Activated CD4-positive, alpha-beta T cell treated with anti-CD3 and anti-CD28 coated beads, Interleukin-2, amount 10 ng/mL, durations not matched to agents 24 days and 14 days (primary cell): ENCODE results near the gene ZNF565. TPM values are rescaled to one million over a fixed set of nuclear protein-coding genes. Genes with fewer than 3 reads are reported as not detected.
A peak's percentile ranks its signal among the peaks of the same experiment; 100 is the strongest.

Source experiments
- DNase-seq: peaks from one replicate; pipeline ENCODE4 v3.0.0; 2022
- H3K27ac Mint-ChIP-seq: one replicate; pipeline ENCODE4 v1.8.0; 2022; ENCODE audit warnings: mild to moderate bottlenecking, mixed read lengths
- H3K27me3 Mint-ChIP-seq: one replicate; pipeline ENCODE4 v1.8.0; 2022; ENCODE audit warnings: mixed read lengths
- H3K36me3 Mint-ChIP-seq: one replicate; pipeline ENCODE4 v1.8.0; 2022; ENCODE audit warnings: low read depth, mild to moderate bottlenecking, mixed read lengths
- H3K4me1 Mint-ChIP-seq: one replicate; pipeline ENCODE4 v1.8.0; 2021; ENCODE audit warnings: mixed read lengths
- H3K4me3 Mint-ChIP-seq: one replicate; pipeline ENCODE4 v1.8.0; 2022; ENCODE audit warnings: mild to moderate bottlenecking, moderate library complexity, mixed read lengths
- H3K9me3 Mint-ChIP-seq: one replicate; pipeline ENCODE4 v1.8.0; 2021; ENCODE audit warnings: mixed read lengths
- intact Hi-C: fragments of 100-400 bp; cut with micrococcal nuclease; formaldehyde crosslinking; loops from one replicate; pipeline ENCODE4 v1.15.1; 2023
- total RNA-seq: library from RNA; stranded (reverse); gene quantifications from 2 replicates; pipeline ENCODE4 v1.2.3, GENCODE V29; 2022

The ZNF565 gene
- 1.6 and 2.2 TPM in 2 replicates for total RNA-seq

GRCh38 chr19:36214386-36215275 is at the start of gene ZNF565, which contains the start of gene ZNF146:
TSS of gene ZNF565 (minus strand) at chr19:36214665. CDS start at chr19:36201985, 12,680 bp downstream.
TSS of gene ZNF146 (plus strand) at chr19:36215106. CDS start at chr19:36236441, 21,335 bp downstream.
- Mint-ChIP-seq H3K9me3 (peaks cover 6% of the 10 kb centered on the region), H3K27ac (no peak within 1 kb of the TSS), H3K27me3 (no peaks in the 10 kb centered on the region), H3K36me3 (peaks cover 28% of the 10 kb centered on the region), H3K4me3 (no peak within 1 kb of the TSS), H3K4me1 (peaks cover 5% of the 10 kb centered on the region)
- intact Hi-C loops, result loop anchor here (1.0 to 10.0 kb wide), 17 partner anchors 74 to 1560 kb away; partner anchors contain the start of genes CAPNS1, TBCB, ZFP14 and ZNF260
- peak; percentile 99 for DNase-seq

DNA sequence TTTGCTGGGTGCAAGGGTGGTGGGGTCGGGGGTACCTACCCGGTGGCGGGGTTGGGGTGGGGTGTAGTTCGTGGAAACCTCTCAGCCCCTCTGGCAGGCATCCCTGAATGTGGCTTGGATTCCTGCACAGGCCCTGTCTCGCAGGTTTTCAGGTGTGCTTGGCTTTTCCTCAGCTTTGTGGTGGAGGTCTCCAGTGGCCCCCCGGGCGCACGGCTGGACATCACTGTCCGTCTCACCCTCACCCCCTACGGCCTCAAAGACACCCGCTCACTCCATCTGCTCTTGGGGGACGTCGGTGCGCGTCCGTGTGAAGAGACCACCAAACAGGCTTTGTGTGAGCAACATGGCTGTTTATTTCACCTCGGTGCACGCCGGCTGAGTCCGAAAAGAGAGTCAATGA is 44.7 kb upstream of the ZNF565 start:
- no peak overlapping the region for H3K27ac Mint-ChIP-seq
- no peak for DNase-seq
- peaks cover 21% of the 10 kb centered on the region for H3K9me3 Mint-ChIP-seq
- intact Hi-C loops, result no loop called here
- no peaks in the 10 kb centered on the region for H3K27me3 Mint-ChIP-seq
- H3K36me3 Mint-ChIP-seq, result peaks cover 5% of the 10 kb centered on the region
- H3K4me1 Mint-ChIP-seq, result no peaks in the 10 kb centered on the region
- H3K4me3 Mint-ChIP-seq, result no peak overlapping the region

- intact Hi-C loops, result no loop called here
- Mint-ChIP-seq H3K36me3 (peaks cover 4% of the 10 kb centered on the region), H3K4me3 (peak overlapping the region; percentile 11), H3K27me3 (no peaks in the 10 kb centered on the region), H3K4me1 (no peaks in the 10 kb centered on the region), H3K27ac (no peak overlapping the region), H3K9me3 (peaks cover 18% of the 10 kb centered on the region)
- no peak for DNase-seq
These were observed 43.8 kb upstream of the ZNF565 start for GRCh38 chr19:36258028-36258875.

DNA sequence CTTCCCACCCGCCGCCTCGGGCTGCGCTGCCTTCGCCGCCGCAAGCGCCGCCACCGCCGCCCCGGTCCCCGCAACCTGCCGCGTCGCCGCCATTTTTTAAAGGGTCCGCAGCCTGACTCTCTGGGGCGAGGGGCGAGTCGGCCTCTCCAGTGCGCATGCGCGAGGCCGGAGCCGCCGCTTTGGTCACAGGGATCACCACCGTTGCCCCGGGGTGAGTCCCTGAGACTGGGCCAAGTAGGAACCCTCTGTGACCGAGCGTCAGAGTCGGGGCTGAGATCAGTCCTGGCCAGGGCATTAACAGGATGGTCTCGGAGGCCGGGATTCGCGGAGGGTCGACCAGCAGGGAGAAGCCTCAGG is 43.0 kb upstream of the ZNF565 start:
- Mint-ChIP-seq H3K9me3 (peaks cover 15% of the 10 kb centered on the region), H3K27me3 (no peaks in the 10 kb centered on the region), H3K27ac (no peak overlapping the region), H3K4me1 (no peaks in the 10 kb centered on the region), H3K36me3 (peaks cover 3% of the 10 kb centered on the region), H3K4me3 (peak overlapping the region; percentile 23)
- intact Hi-C loops, result no loop called here
- DNase-seq, result no peak

- Mint-ChIP-seq H3K36me3 (peaks cover 3% of the 10 kb centered on the region), H3K9me3 (peaks cover 15% of the 10 kb centered on the region), H3K4me3 (no peak overlapping the region), H3K27me3 (no peaks in the 10 kb centered on the region), H3K27ac (no peak overlapping the region), H3K4me1 (no peaks in the 10 kb centered on the region)
- intact Hi-C loops, result no loop called here
- DNase-seq, result no peak
These were observed 42.5 kb upstream of the ZNF565 start for GRCh38 chr19:36256853-36257519.

DNA sequence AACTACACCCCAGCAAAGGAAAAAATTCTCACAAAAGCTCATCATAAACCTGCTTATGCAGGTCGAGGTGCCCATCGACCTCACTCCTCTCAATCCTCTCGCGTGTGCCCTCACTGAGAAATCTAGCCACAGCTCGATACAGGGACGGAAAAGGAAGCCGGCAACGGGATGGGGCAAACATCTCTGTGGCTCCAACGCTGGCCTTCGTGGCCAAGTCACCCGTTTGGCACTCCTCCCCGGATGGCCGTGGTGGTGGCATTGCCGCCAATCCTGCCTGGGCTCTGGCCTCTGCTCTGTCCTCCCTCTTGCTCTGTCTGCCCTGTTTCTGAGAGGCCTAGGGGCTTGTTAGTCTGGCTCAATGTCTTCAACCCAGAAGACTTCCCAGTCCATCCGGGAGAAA is 41.6 kb upstream of the ZNF565 start:
- intact Hi-C loops, result no loop called here
- H3K4me3 Mint-ChIP-seq, result no peak overlapping the region
- H3K36me3 Mint-ChIP-seq, result peaks cover 3% of the 10 kb centered on the region
- no peaks in the 10 kb centered on the region for H3K4me1 Mint-ChIP-seq
- no peak overlapping the region for H3K27ac Mint-ChIP-seq
- DNase-seq, result no peak
- H3K27me3 Mint-ChIP-seq, result no peaks in the 10 kb centered on the region
- peaks cover 15% of the 10 kb centered on the region for H3K9me3 Mint-ChIP-seq

DNA sequence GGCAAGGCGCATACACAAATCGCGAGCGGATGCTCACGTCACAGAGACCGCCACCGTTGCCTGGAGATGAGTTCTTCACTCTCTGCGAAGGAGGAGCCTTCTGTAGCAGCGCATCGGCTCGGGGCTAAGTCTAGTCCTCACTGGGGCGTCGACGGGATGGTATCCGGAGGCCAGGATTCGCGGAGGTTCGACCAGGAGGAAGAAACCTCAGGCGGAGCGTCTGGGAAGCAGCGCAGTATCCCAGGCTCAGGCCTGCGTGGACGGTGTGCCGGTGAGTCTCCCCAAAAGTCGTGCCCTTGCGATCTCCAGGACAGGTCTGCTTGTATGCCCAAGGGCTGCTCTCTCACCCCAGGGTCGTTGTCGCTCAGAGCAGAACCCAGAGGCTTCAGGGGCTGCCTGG is 40.9 kb upstream of the ZNF565 start:
- Mint-ChIP-seq H3K4me3 (no peak overlapping the region), H3K27ac (no peak overlapping the region), H3K27me3 (no peaks in the 10 kb centered on the region), H3K9me3 (peaks cover 15% of the 10 kb centered on the region), H3K36me3 (peaks cover 3% of the 10 kb centered on the region), H3K4me1 (no peaks in the 10 kb centered on the region)
- no peak for DNase-seq
- intact Hi-C loops, result no loop called here

DNA sequence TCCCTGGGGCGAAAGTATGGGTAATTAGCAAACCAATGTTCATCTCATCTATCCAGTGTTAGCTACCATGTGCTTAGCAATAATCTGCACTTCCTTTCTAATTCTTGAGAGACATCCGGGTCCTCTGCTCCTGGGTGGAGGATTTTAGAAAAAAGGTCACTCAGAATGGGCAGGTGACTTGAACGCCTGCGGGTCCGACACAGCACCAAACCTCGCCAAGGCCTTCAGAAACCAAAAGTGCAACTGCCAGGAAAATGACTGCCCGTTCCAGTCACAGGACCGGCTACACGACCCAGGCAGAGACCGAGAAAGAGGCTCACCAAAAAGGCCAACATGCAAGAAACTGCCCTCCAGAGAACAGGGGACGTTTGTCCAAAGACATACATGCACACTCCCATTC is 40.4 kb upstream of the ZNF565 start:
- Mint-ChIP-seq H3K36me3 (peaks cover 3% of the 10 kb centered on the region), H3K9me3 (peaks cover 15% of the 10 kb centered on the region), H3K27ac (no peak overlapping the region), H3K27me3 (no peaks in the 10 kb centered on the region), H3K4me1 (no peaks in the 10 kb centered on the region), H3K4me3 (no peak overlapping the region)
- intact Hi-C loops, result no loop called here
- no peak for DNase-seq

- Mint-ChIP-seq H3K27ac (no peak overlapping the region), H3K4me3 (no peak overlapping the region), H3K4me1 (no peaks in the 10 kb centered on the region), H3K27me3 (no peaks in the 10 kb centered on the region), H3K36me3 (no peaks in the 10 kb centered on the region), H3K9me3 (peaks cover 21% of the 10 kb centered on the region)
- intact Hi-C loops, result no loop called here
- no peak for DNase-seq
These were observed 37.6 kb upstream of the ZNF565 start for GRCh38 chr19:36252047-36252446.

DNA sequence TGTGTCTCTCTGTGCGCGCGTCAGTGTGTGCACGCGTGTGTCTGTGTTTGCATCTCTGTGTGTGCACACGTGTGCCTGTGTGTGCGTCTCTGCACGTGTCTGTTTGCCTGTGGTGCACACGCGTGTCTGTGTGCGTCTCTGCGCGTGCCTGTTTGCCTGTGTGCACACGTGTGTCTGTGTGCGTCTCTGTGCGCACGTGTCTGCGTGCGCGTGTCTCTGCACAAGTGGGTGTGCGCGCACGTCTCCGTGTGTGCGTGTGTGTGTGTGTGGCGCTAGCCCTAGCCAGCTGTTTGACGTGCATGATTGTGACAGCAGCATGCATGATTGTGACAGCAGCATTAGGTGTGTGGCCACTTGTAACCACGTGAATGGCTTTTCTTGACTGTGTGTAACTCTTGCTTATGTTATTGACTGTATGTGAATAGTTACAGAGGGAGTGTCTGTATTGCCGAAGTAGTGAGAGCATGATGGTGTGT is 31.6 kb upstream of the ZNF565 start:
- Mint-ChIP-seq H3K27me3 (peaks cover 4% of the 10 kb centered on the region), H3K36me3 (peaks cover 12% of the 10 kb centered on the region), H3K4me3 (peak overlapping the region; percentile 35), H3K27ac (no peak overlapping the region), H3K4me1 (no peaks in the 10 kb centered on the region), H3K9me3 (peaks cover 25% of the 10 kb centered on the region)
- DNase-seq, result no peak
- intact Hi-C loops, result no loop called here

GRCh38 chr19:36245210-36246005 is 30.9 kb upstream of the ZNF565 start:
- H3K9me3 Mint-ChIP-seq, result peaks cover 25% of the 10 kb centered on the region
- no peaks in the 10 kb centered on the region for H3K4me1 Mint-ChIP-seq
- H3K4me3 Mint-ChIP-seq, result no peak overlapping the region

GRCh38 chr19:36244066-36244465 is 29.6 kb upstream of the ZNF565 start:
- Mint-ChIP-seq H3K27ac (no peak overlapping the region), H3K9me3 (peaks cover 35% of the 10 kb centered on the region)

More at GRCh38 chr19:36245210-36246005, 30.9 kb upstream of the ZNF565 start:
- no peak for DNase-seq
- intact Hi-C loops, result no loop called here
- peaks cover 4% of the 10 kb centered on the region for H3K27me3 Mint-ChIP-seq
- peaks cover 15% of the 10 kb centered on the region for H3K36me3 Mint-ChIP-seq
- H3K27ac Mint-ChIP-seq, result no peak overlapping the region

DNA sequence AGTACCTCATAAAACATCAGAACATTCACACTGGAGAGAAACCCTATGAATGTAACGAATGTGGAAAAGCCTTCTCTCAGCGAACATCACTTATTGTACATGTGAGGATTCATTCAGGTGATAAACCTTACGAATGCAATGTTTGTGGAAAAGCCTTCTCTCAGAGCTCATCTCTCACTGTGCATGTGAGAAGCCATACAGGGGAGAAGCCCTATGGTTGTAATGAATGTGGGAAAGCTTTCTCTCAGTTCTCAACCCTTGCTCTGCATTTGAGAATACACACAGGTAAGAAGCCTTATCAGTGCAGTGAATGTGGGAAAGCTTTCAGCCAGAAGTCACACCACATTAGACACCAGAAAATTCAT is 22.5 kb upstream of the ZNF565 start:
- H3K36me3 Mint-ChIP-seq, result peaks cover 84% of the 10 kb centered on the region
- intact Hi-C loops, result no loop called here
- no peaks in the 10 kb centered on the region for H3K4me1 Mint-ChIP-seq
- no peak for DNase-seq
- H3K9me3 Mint-ChIP-seq, result peaks cover 30% of the 10 kb centered on the region
- no peaks in the 10 kb centered on the region for H3K27me3 Mint-ChIP-seq
- no peak overlapping the region for H3K27ac Mint-ChIP-seq
- H3K4me3 Mint-ChIP-seq, result no peak overlapping the region

More at GRCh38 chr19:36244066-36244465, 29.6 kb upstream of the ZNF565 start:
- H3K4me3 Mint-ChIP-seq, result no peak overlapping the region
- no peak for DNase-seq
- H3K27me3 Mint-ChIP-seq, result peaks cover 4% of the 10 kb centered on the region
- H3K4me1 Mint-ChIP-seq, result no peaks in the 10 kb centered on the region
- peaks cover 26% of the 10 kb centered on the region for H3K36me3 Mint-ChIP-seq
- intact Hi-C loops, result no loop called here
